GM23338 (cell line): ENCODE results near the gene ASAP2. TPM values are rescaled to one million over a fixed set of nuclear protein-coding genes. Genes with fewer than 3 reads are reported as not detected.

Experiments used
- ATAC-seq: fragments of 200-7000 bp; cut with Tn5 transposase; 3 replicates; pipeline ENCODE4 v1.9.1; 2020
- DNase-seq: peaks from one replicate; pipeline ENCODE4 v3.0.0-alpha.2; 2015; ENCODE audit warnings: low spot score
- H2AFZ ChIP-seq: fragments of 200-600 bp; sonication (generic); 2 replicates; pipeline ENCODE4 v1.8.0; 2016; ENCODE audit warnings: antibody characterized with exemption, mild to moderate bottlenecking, moderate library complexity
- H3F3A ChIP-seq: fragments of 200-600 bp; sonication (generic); replicated peaks from 2 replicates; pipeline ENCODE4 v1.8.0; 2017; ENCODE audit warnings: antibody characterized with exemption, mixed run types, low read depth
- H3K27ac ChIP-seq: fragments of 200-600 bp; sonication (generic); 2 replicates; pipeline ENCODE4 v1.6.1; 2016; ENCODE audit warnings: low read depth
- H3K27me3 ChIP-seq: fragments of 200-600 bp; sonication (generic); 2 replicates; pipeline ENCODE4 v1.8.0; 2016; ENCODE audit warnings: mild to moderate bottlenecking, mixed run types, moderate library complexity; ENCODE audit not compliant: insufficient read depth
- H3K36me3 ChIP-seq: fragments of 200-600 bp; sonication (generic); 2 replicates; pipeline ENCODE4 v1.8.0; 2016; ENCODE audit warnings: mild to moderate bottlenecking; ENCODE audit not compliant: insufficient read depth
- H3K4me1 ChIP-seq: fragments of 200-600 bp; sonication (generic); 2 replicates; pipeline ENCODE4 v1.8.0; 2016; ENCODE audit warnings: mild to moderate bottlenecking, moderate library complexity; ENCODE audit not compliant: insufficient read depth
- H3K4me2 ChIP-seq: fragments of 200-600 bp; sonication (generic); 2 replicates; pipeline ENCODE4 v1.7.1; 2017; ENCODE audit warnings: mixed run types
- H3K4me3 ChIP-seq: fragments of 200-600 bp; sonication (generic); 2 replicates; pipeline ENCODE4 v1.6.1; 2016; ENCODE audit warnings: mixed run types
- H3K79me2 ChIP-seq: fragments of 200-600 bp; sonication (generic); replicated peaks from 2 replicates; pipeline ENCODE4 v1.8.0; 2017; ENCODE audit warnings: mild to moderate bottlenecking; ENCODE audit not compliant: insufficient read depth
- H3K9me2 ChIP-seq: fragments of 200-600 bp; sonication (generic); 2 replicates; pipeline ENCODE4 v1.8.0; 2017; ENCODE audit not compliant: insufficient read depth
- H4K20me1 ChIP-seq: fragments of 200-600 bp; sonication (generic); replicated peaks from 2 replicates; pipeline ENCODE4 v1.8.0; 2017; ENCODE audit warnings: mild to moderate bottlenecking; ENCODE audit not compliant: insufficient read depth
- H3K27ac Mint-ChIP-seq: 2 replicates; pipeline ENCODE4 v1.8.0; 2020; ENCODE audit warnings: inconsistent platforms, mild to moderate bottlenecking, moderate library complexity, mixed read lengths
- H3K27me3 Mint-ChIP-seq: 3 replicates; pipeline ENCODE4 v1.8.0; 2022; ENCODE audit warnings: low read depth, mild to moderate bottlenecking, moderate library complexity, mixed read lengths, inconsistent platforms; ENCODE audit not compliant: insufficient read depth, poor library complexity
- H3K36me3 Mint-ChIP-seq: 3 replicates; pipeline ENCODE4 v1.8.0; 2021; ENCODE audit warnings: low read depth, mild to moderate bottlenecking, inconsistent platforms, moderate library complexity, mixed read lengths
- H3K4me1 Mint-ChIP-seq: 3 replicates; pipeline ENCODE4 v1.8.0; 2020; ENCODE audit warnings: mild to moderate bottlenecking, inconsistent platforms, mixed read lengths
- H3K4me3 Mint-ChIP-seq: 3 replicates; pipeline ENCODE4 v1.8.0; 2021; ENCODE audit warnings: moderate library complexity, mild to moderate bottlenecking, inconsistent platforms, mixed read lengths
- H3K9me3 Mint-ChIP-seq: 3 replicates; pipeline ENCODE4 v1.8.0; 2020; ENCODE audit warnings: moderate library complexity, mild to moderate bottlenecking, inconsistent platforms, mixed read lengths
- CREB1 ChIP-seq: fragments of 250-450 bp; sonication (Bioruptor Pico); IDR thresholded peaks from 2 replicates; pipeline ENCODE4 v1.5.0; 2020; ENCODE audit warnings: low read depth, mild to moderate bottlenecking, moderate library complexity
- ETS1 ChIP-seq: IDR thresholded peaks from 2 replicates; pipeline ENCODE4 v1.6.1; 2016; ENCODE audit warnings: antibody characterized with exemption
- EZH2 ChIP-seq: fragments of 200-600 bp; sonication (generic); IDR thresholded peaks from one replicate; pipeline ENCODE4 v1.8.0; 2017; ENCODE audit warnings: antibody characterized with exemption, mild to moderate bottlenecking, low read depth; ENCODE audit not compliant: unreplicated experiment
- EZH2phosphoT487 ChIP-seq: fragments of 200-600 bp; sonication (generic); IDR thresholded peaks from one replicate; pipeline ENCODE4 v1.8.1; 2018; ENCODE audit warnings: antibody characterized with exemption; ENCODE audit not compliant: unreplicated experiment
- JUNB ChIP-seq: IDR thresholded peaks from one replicate; pipeline ENCODE4 v1.6.1; 2016; ENCODE audit warnings: antibody characterized with exemption; ENCODE audit not compliant: unreplicated experiment
- NANOG ChIP-seq: IDR thresholded peaks from 2 replicates; pipeline ENCODE4 v1.6.1; 2016; ENCODE audit warnings: antibody characterized with exemption, borderline replicate concordance
- POLR2AphosphoS5 ChIP-seq: IDR thresholded peaks from 2 replicates; pipeline ENCODE4 v1.6.1; 2016; ENCODE audit warnings: antibody characterized with exemption, low read depth
- REST ChIP-seq: IDR thresholded peaks from one replicate; pipeline ENCODE4 v1.6.1; 2018; ENCODE audit warnings: antibody characterized with exemption; ENCODE audit not compliant: unreplicated experiment
- STAT1 ChIP-seq: IDR thresholded peaks from one replicate; pipeline ENCODE4 v1.6.1; 2016; ENCODE audit warnings: antibody characterized with exemption; ENCODE audit not compliant: unreplicated experiment
- ZNF114 ChIP-seq: fragments of 250-450 bp; sonication (Bioruptor Pico); IDR thresholded peaks from 2 replicates; pipeline ENCODE4 v1.5.0; 2020; ENCODE audit warnings: mild to moderate bottlenecking, moderate library complexity
- ZNF331 ChIP-seq: fragments of 250-450 bp; sonication (Bioruptor Pico); IDR thresholded peaks from 2 replicates; pipeline ENCODE4 v1.5.0; 2020; ENCODE audit warnings: low read depth, mild to moderate bottlenecking, moderate library complexity
- ZNF462 ChIP-seq: fragments of 250-450 bp; sonication (Bioruptor Pico); IDR thresholded peaks from 2 replicates; pipeline ENCODE4 v1.5.0; 2020; ENCODE audit warnings: mild to moderate bottlenecking, moderate library complexity
- polyA plus RNA-seq: library from polyadenylated mRNA; unstranded; fragments of >200 nt; fragmentation: Nextera tagmentation; extraction: Ambion mirVana; gene quantifications from 2 replicates; pipeline ENCODE4 v1.2.1, GENCODE V29; 2016
- total RNA-seq: library from RNA; depleted of rRNA; stranded (reverse); fragments of >200 nt; shearing (Covaris generic); gene quantifications from 2 replicates; pipeline ENCODE4 v1.2.3, GENCODE V29; 2014

Gene ASAP2
- total and polyA plus RNA-seq, 2 experiments from 2014 or later: 2.6 to 15.6 TPM

GRCh38 chr2:9234680-9235146 lies 28.1 kb downstream of the ASAP2 start:
- peaks cover 40% of the 10 kb centered on the region for H3K4me1 Mint-ChIP-seq
- H3K4me3 Mint-ChIP-seq: no peak overlapping the region
- no peaks in the 10 kb centered on the region for H3K36me3 Mint-ChIP-seq
- H3F3A ChIP-seq: no peaks in the 10 kb centered on the region
- H3K4me1 ChIP-seq: peaks cover 10% of the 10 kb centered on the region
- ATAC-seq: no peak
- no peaks in the 10 kb centered on the region for H3K36me3 ChIP-seq
- H3K27me3 Mint-ChIP-seq: peaks cover 1% of the 10 kb centered on the region
- H3K27ac Mint-ChIP-seq: 0 out of 2 replicates have a peak overlapping the region, but pooled peaks have one; percentile 2
- no peak overlapping the region for H2AFZ ChIP-seq
- no peaks in the 10 kb centered on the region for H3K27me3 ChIP-seq
- H3K4me2 ChIP-seq: no peak overlapping the region
- H3K9me3 Mint-ChIP-seq: no peaks in the 10 kb centered on the region; the same call in 2 of the 3 replicates
- peaks cover 94% of the 10 kb centered on the region for H3K79me2 ChIP-seq
- peaks cover 10% of the 10 kb centered on the region for H4K20me1 ChIP-seq
- H3K4me3 ChIP-seq: no peak overlapping the region
- H3K27ac ChIP-seq: no peak overlapping the region
- no peak for DNase-seq
- TF ChIP-seq ETS1 (no peak), NANOG (no peak), JUNB (no peak), STAT1 (no peak), EZH2 (no peak), ZNF331 (CRISPR knock-in tag) (no peak), CREB1 (CRISPR knock-in tag) (no peak), REST (no peak), ZNF114 (CRISPR knock-in tag) (no peak), ZNF462 (CRISPR knock-in tag) (no peak), POLR2AphosphoS5 (no peak), EZH2phosphoT487 (no peak)
- H3K9me2 ChIP-seq: no peaks in the 10 kb centered on the region
